ENCODE results near the gene DENND6A.

GRCh38 chr3:57647292-57647940 is 45.5 kb downstream of the DENND6A start:
- TF ChIP-seq CTCF (IDR thresholded peaks at IDR 0.05), result no peak
- TF ChIP-seq POLR2AphosphoS5 (IDR thresholded peaks at IDR 0.05), result no peak
- TF ChIP-seq POLR2A (IDR thresholded peaks at IDR 0.05), result no peak
- TF ChIP-seq EP300 (IDR thresholded peaks at IDR 0.05), result no peak
